GM12873 (cell line): ENCODE results near the gene TRIM67.

Experiments used
- CTCF ChIP-seq: IDR thresholded peaks from 2 replicates; pipeline ENCODE4 v1.5.1; 2012; ENCODE audit warnings: low read depth, mild to moderate bottlenecking, moderate library complexity, low read length, control low read depth; ENCODE audit not compliant: insufficient read depth; ENCODE audit errors: missing control alignments

TRIM67 gene

GRCh38 chr1:231236208-231236591 lies 74.3 kb downstream of the TRIM67 start:
- TF ChIP-seq CTCF, result no peak

- no peak for TF ChIP-seq CTCF
Measured at GRCh38 chr1:231236938-231237337, 75.1 kb downstream of the TRIM67 start.

GRCh38 chr1:231238298-231238697 lies 76.4 kb downstream of the TRIM67 start:
- no peak for TF ChIP-seq CTCF

GRCh38 chr1:231240531-231240882 lies 78.6 kb downstream of the TRIM67 start:
- no peak for TF ChIP-seq CTCF

GRCh38 chr1:231240883-231241735 lies 79.3 kb downstream of the TRIM67 start, which contains the start of gene GNPAT:
Gene GNPAT (plus strand): TSS chr1:231241212. CDS start chr1:231241379, 167 bp downstream.
- no peak for TF ChIP-seq CTCF

- TF ChIP-seq CTCF, result no peak
Measured at GRCh38 chr1:231241750-231242149, 79.9 kb downstream of the TRIM67 start.

GRCh38 chr1:231242516-231243198 lies 80.8 kb downstream of the TRIM67 start:
- TF ChIP-seq CTCF, result no peak
